Lower lobe of right lung (tissue), 2 donors: Measurements from ENCODE around the gene ERC1. TPM values are rescaled to one million over a fixed set of nuclear protein-coding genes. Genes with fewer than 3 reads are reported as not detected.

Experiments used
- ATAC-seq, 2 donors: fragments of 200-7000 bp; cut with Tn5 transposase; one replicate each; pipeline ENCODE4 v1.9.1; 2020 to 2022; ENCODE audit warnings: mild to moderate bottlenecking in 2 of 2, moderate library complexity in 2 of 2
- DNase-seq: peaks from one replicate; pipeline ENCODE4 v3.0.0-alpha.2; 2020
- H3K27ac ChIP-seq: fragments of 200-600 bp; one replicate; pipeline ENCODE4 v1.8.0; 2022
- H3K27me3 ChIP-seq: fragments of 200-600 bp; one replicate; pipeline ENCODE4 v1.8.0; 2022; ENCODE audit warnings: low read depth
- H3K36me3 ChIP-seq: fragments of 200-600 bp; one replicate; pipeline ENCODE4 v1.8.0; 2022; ENCODE audit warnings: mild to moderate bottlenecking
- H3K4me1 ChIP-seq: fragments of 200-600 bp; one replicate; pipeline ENCODE4 v1.8.0; 2022
- H3K4me3 ChIP-seq: fragments of 200-600 bp; one replicate; pipeline ENCODE4 v1.8.0; 2022; ENCODE audit warnings: mild to moderate bottlenecking
- H3K9me3 ChIP-seq: fragments of 200-600 bp; one replicate; pipeline ENCODE4 v1.8.0; 2022
- CTCF ChIP-seq: fragments of 200-600 bp; IDR thresholded peaks from one replicate; pipeline ENCODE4 v1.8.0; 2022; ENCODE audit warnings: antibody characterized with exemption, mild to moderate bottlenecking
- intact Hi-C: fragments of 100-400 bp; cut with DNase I; formaldehyde crosslinking; loops from one replicate; pipeline ENCODE4 v1.11.0; 2022
- total RNA-seq: library from RNA; stranded (reverse); fragmentation: NEBNext Ultra II Directional; extraction: Animal tissue kit (Norgen Biotek cat#: 25700); gene quantifications from one replicate; pipeline ENCODE4 v1.2.1, GENCODE V29; 2021
- donor health status: DM: no; HTN: yes; CAD: no; lungs with severe emphysema.

Gene ERC1
- total RNA-seq, 1 donor from 2014 or later, result 66.3 TPM

- no peak overlapping the region for H3K27ac ChIP-seq
- no peak for TF ChIP-seq CTCF
- no peak overlapping the region for H3K4me3 ChIP-seq
- H3K9me3 ChIP-seq, result peaks cover 10% of the 10 kb centered on the region
- no peaks in the 10 kb centered on the region for H3K36me3 ChIP-seq
- peaks cover 14% of the 10 kb centered on the region for H3K4me1 ChIP-seq
- no peak for ATAC-seq
- intact Hi-C loops, result no loop called here
- H3K27me3 ChIP-seq, result no peaks in the 10 kb centered on the region
- no peak for DNase-seq
These were observed 63.3 kb downstream of the ERC1 start for GRCh38 chr12:1054117-1054870.

- H3K9me3 ChIP-seq, result peaks cover 14% of the 10 kb centered on the region
- TF ChIP-seq CTCF, result no peak
- peaks cover 14% of the 10 kb centered on the region for H3K4me1 ChIP-seq
- no peaks in the 10 kb centered on the region for H3K36me3 ChIP-seq
- DNase-seq (no peak), ATAC-seq (no peak)
- intact Hi-C loops, result no loop called here
- no peaks in the 10 kb centered on the region for H3K27me3 ChIP-seq
- no peak overlapping the region for H3K27ac ChIP-seq
- H3K4me3 ChIP-seq, result no peak overlapping the region
These were observed 65.4 kb downstream of the ERC1 start for GRCh38 chr12:1056390-1056789.

GRCh38 chr12:1058423-1058822, 67.4 kb downstream of the ERC1 start:
- no peaks in the 10 kb centered on the region for H3K27me3 ChIP-seq
- H3K4me1 ChIP-seq, result peaks cover 12% of the 10 kb centered on the region
- ATAC-seq (no peak), DNase-seq (no peak)
- no peak overlapping the region for H3K4me3 ChIP-seq
- no peaks in the 10 kb centered on the region for H3K36me3 ChIP-seq
- no peak for TF ChIP-seq CTCF
- H3K9me3 ChIP-seq, result peaks cover 21% of the 10 kb centered on the region
- intact Hi-C loops, result no loop called here
- no peak overlapping the region for H3K27ac ChIP-seq

- no peak for DNase-seq
- intact Hi-C loops, result no loop called here
These were observed 68.1 kb downstream of the ERC1 start for GRCh38 chr12:1059162-1059561.

GRCh38 chr12:1063852-1064251, 72.8 kb downstream of the ERC1 start:
- no peak for DNase-seq

More at GRCh38 chr12:1059162-1059561, 68.1 kb downstream of the ERC1 start:
- TF ChIP-seq CTCF, result no peak
- H3K36me3 ChIP-seq, result no peaks in the 10 kb centered on the region
- no peaks in the 10 kb centered on the region for H3K27me3 ChIP-seq
- peaks cover 28% of the 10 kb centered on the region for H3K9me3 ChIP-seq
- ATAC-seq, result no peak
- no peak overlapping the region for H3K27ac ChIP-seq
- H3K4me1 ChIP-seq, result peaks cover 5% of the 10 kb centered on the region
- no peak overlapping the region for H3K4me3 ChIP-seq

More at GRCh38 chr12:1063852-1064251, 72.8 kb downstream of the ERC1 start:
- no peak for TF ChIP-seq CTCF
- ATAC-seq, result no peak
- H3K27ac ChIP-seq, result no peak overlapping the region
- no peaks in the 10 kb centered on the region for H3K27me3 ChIP-seq
- no peaks in the 10 kb centered on the region for H3K36me3 ChIP-seq
- H3K9me3 ChIP-seq, result peaks cover 29% of the 10 kb centered on the region
- H3K4me1 ChIP-seq, result no peaks in the 10 kb centered on the region
- H3K4me3 ChIP-seq, result no peak overlapping the region
- intact Hi-C loops, result no loop called here
